ENCODE results near the gene NDUFA6. TPM values are rescaled to one million over a fixed set of nuclear protein-coding genes. Genes with fewer than 3 reads are reported as not detected.

The NDUFA6 gene
- polyA plus RNA-seq, 2 of the 4 experiments (the other 2 are of a cell fraction), result 79.1 to 99.0 TPM

GRCh38 chr22:42079319-42080251, 11.0 kb downstream of the NDUFA6 start, which contains the start of gene SMDT1 (continued):
- TF ChIP-seq, protein P1, sequence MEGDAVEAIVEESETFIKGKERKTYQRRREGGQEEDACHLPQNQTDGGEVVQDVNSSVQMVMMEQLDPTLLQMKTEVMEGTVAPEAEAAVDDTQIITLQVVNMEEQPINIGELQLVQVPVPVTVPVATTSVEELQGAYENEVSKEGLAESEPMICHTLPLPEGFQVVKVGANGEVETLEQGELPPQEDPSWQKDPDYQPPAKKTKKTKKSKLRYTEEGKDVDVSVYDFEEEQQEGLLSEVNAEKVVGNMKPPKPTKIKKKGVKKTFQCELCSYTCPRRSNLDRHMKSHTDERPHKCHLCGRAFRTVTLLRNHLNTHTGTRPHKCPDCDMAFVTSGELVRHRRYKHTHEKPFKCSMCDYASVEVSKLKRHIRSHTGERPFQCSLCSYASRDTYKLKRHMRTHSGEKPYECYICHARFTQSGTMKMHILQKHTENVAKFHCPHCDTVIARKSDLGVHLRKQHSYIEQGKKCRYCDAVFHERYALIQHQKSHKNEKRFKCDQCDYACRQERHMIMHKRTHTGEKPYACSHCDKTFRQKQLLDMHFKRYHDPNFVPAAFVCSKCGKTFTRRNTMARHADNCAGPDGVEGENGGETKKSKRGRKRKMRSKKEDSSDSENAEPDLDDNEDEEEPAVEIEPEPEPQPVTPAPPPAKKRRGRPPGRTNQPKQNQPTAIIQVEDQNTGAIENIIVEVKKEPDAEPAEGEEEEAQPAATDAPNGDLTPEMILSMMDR (IDR thresholded peaks at IDR 0.05), result no peak
- TF ChIP-seq RAD21 (conservative IDR thresholded peaks at IDR 0.05 in 1 of 2, IDR thresholded peaks at IDR 0.05 in 1 of 2) (no peak), CBX8 (IDR thresholded peaks at IDR 0.05) (no peak), TFCP2L1 (CRISPR knock-in tag; IDR thresholded peaks at IDR 0.05) (no peak), NFE2L2 (conservative IDR thresholded peaks at IDR 0.05; ENCODE audit: low read length) (no peak), PBX3 (IDR thresholded peaks at IDR 0.05) (peak; percentile 94), JUN (IDR thresholded peaks at IDR 0.05) (peak in 1 of 2 experiments; percentile 72; a peak in 3 of 5 replicates), USF2 (IDR thresholded peaks at IDR 0.05) (0 out of 2 replicates have a peak, but pooled peaks have one; percentile 43), HEYL (CRISPR knock-in tag; IDR thresholded peaks at IDR 0.05) (peak; percentile 78; the same call in 1 of the 2 replicates), BHLHE40 (IDR thresholded peaks at IDR 0.05; ENCODE audit: low read depth, low read length) (no peak), FOXS1 (CRISPR knock-in tag; IDR thresholded peaks at IDR 0.05) (peak; percentile 85), MYC (IDR thresholded peaks at IDR 0.05; ENCODE audit: borderline replicate concordance, low read length) (peak; percentile 49; the same call in 1 of the 2 replicates), HOXB13 (CRISPR knock-in tag; IDR thresholded peaks at IDR 0.05; ENCODE audit: low read depth) (peak; percentile 95), HES2 (IDR thresholded peaks at IDR 0.05) (no peak), POLR2AphosphoS2 (conservative IDR thresholded peaks at IDR 0.05; ENCODE audit: low read length) (no peak), ESRRA (IDR thresholded peaks at IDR 0.05; ENCODE audit: borderline replicate concordance, low read length) (no peak), TP53 (CRISPR knock-in tag; IDR thresholded peaks at IDR 0.05) (peak; percentile 66; the same call in 1 of the 2 replicates), CEBPB (IDR thresholded peaks at IDR 0.05) (no peak), RNF2 (IDR thresholded peaks at IDR 0.05; ENCODE audit: borderline replicate concordance, low read depth) (no peak), EP300 (IDR thresholded peaks at IDR 0.05) (no peak), KDM1A (IDR thresholded peaks at IDR 0.05; ENCODE audit: low read depth) (no peak), MAX (IDR thresholded peaks at IDR 0.05) (peak; percentile 91), ZC3H11A (IDR thresholded peaks at IDR 0.05) (no peak), CHD4 (IDR thresholded peaks at IDR 0.05; ENCODE audit: borderline replicate concordance) (no peak), HDAC2 (IDR thresholded peaks at IDR 0.05) (no peak), POLR2A (IDR thresholded peaks at IDR 0.05; ENCODE audit: low read length) (peak; percentile 64), KDM5A (IDR thresholded peaks at IDR 0.05) (no peak), FOSB (CRISPR knock-in tag; IDR thresholded peaks at IDR 0.05) (no peak), RCOR1 (IDR thresholded peaks at IDR 0.05; ENCODE audit: low read depth, low read length) (no peak), RARB (CRISPR knock-in tag; IDR thresholded peaks at IDR 0.05) (no peak), PHF8 (IDR thresholded peaks at IDR 0.05; ENCODE audit: borderline replicate concordance, low read depth) (peak; percentile 70), CBX2 (IDR thresholded peaks at IDR 0.05; ENCODE audit: borderline replicate concordance, low read depth) (no peak), FOSL2 (IDR thresholded peaks at IDR 0.05) (no peak), FOSL2 (CRISPR knock-in tag; IDR thresholded peaks at IDR 0.05) (no peak), SMC3 (IDR thresholded peaks at IDR 0.05) (no peak), JUNB (IDR thresholded peaks at IDR 0.05) (no peak), NPAS2 (CRISPR knock-in tag; IDR thresholded peaks at IDR 0.05; ENCODE audit: borderline replicate concordance) (no peak), MAFK (IDR thresholded peaks at IDR 0.05; ENCODE audit: partially characterized antibody) (no peak), NR3C1 (IDR thresholded peaks at IDR 0.05) (no peak), HOXA7 (CRISPR knock-in tag; IDR thresholded peaks at IDR 0.05) (no peak)
- TF ChIP-seq, protein P2, sequence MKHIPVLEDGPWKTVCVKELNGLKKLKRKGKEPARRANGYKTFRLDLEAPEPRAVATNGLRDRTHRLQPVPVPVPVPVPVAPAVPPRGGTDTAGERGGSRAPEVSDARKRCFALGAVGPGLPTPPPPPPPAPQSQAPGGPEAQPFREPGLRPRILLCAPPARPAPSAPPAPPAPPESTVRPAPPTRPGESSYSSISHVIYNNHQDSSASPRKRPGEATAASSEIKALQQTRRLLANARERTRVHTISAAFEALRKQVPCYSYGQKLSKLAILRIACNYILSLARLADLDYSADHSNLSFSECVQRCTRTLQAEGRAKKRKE (CRISPR knock-in tag; IDR thresholded peaks at IDR 0.05; ENCODE audit: low read depth), result peak; percentile 96

All from A549 (cell line).